Central memory CD8-positive, alpha-beta T cell (primary cell): ENCODE measurements around the gene MAP2K1.
A peak's percentile ranks its signal among the peaks of the same experiment; 100 is the strongest.

Source experiments
- ATAC-seq: fragments of 150-1000 bp; cut with Tn5 transposase; replicated peaks from 2 replicates; pipeline ENCODE4 v1.10.0; 2022; ENCODE audit warnings: mild to moderate bottlenecking, moderate FRiP score, moderate number of reproducible peaks; ENCODE audit not compliant: poor library complexity, severe bottlenecking; ENCODE audit errors: extremely low read depth
- DNase-seq, 2 donors: peaks; one replicate each; pipeline ENCODE4 v3.0.0; 2021; ENCODE audit warnings: low spot score in 2 of 2
- H3K27ac Mint-ChIP-seq: one replicate; pipeline ENCODE4 v1.8.0; 2022; ENCODE audit warnings: low read depth, mild to moderate bottlenecking, moderate library complexity, mixed read lengths
- H3K27me3 Mint-ChIP-seq: one replicate; pipeline ENCODE4 v1.8.0; 2022; ENCODE audit warnings: mixed read lengths
- H3K36me3 Mint-ChIP-seq: one replicate; pipeline ENCODE4 v1.8.0; 2022; ENCODE audit warnings: mild to moderate bottlenecking, moderate library complexity, mixed read lengths; ENCODE audit not compliant: insufficient read depth
- H3K4me1 Mint-ChIP-seq: one replicate; pipeline ENCODE4 v1.8.0; 2022; ENCODE audit warnings: mixed read lengths
- H3K4me3 Mint-ChIP-seq: one replicate; pipeline ENCODE4 v1.8.0; 2022; ENCODE audit warnings: mild to moderate bottlenecking, moderate library complexity, mixed read lengths
- H3K9me3 Mint-ChIP-seq: one replicate; pipeline ENCODE4 v1.8.0; 2022; ENCODE audit warnings: mixed read lengths

MAP2K1 gene

DNA sequence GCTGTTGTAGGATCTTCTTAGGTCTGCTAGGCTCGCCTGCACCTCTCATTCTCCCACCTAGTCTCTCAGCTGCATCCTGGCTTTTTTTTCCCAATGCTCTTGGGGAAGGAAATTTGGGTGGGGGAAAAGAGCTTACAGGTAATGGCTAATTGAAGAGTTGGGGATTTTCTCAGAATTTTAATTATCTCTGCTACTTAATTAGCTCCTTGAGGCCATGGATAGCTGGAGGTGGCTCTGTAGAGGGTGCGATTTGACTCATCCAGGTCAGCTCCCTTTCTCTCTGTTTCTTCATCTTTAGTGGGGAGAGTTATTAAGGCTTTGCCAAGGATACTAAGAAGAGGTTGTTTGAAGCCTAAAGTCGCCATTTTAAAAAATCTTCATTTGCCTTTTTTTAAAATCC is 88.3 kb downstream of the MAP2K1 start:
- ATAC-seq (no peak), DNase-seq (no peak)
- H3K27ac Mint-ChIP-seq = peak overlapping the region; percentile 92
- no peaks in the 10 kb centered on the region for H3K27me3 Mint-ChIP-seq
- no peaks in the 10 kb centered on the region for H3K9me3 Mint-ChIP-seq
- peaks cover 28% of the 10 kb centered on the region for H3K4me1 Mint-ChIP-seq
- no peak overlapping the region for H3K4me3 Mint-ChIP-seq
- peaks cover 8% of the 10 kb centered on the region for H3K36me3 Mint-ChIP-seq

DNA sequence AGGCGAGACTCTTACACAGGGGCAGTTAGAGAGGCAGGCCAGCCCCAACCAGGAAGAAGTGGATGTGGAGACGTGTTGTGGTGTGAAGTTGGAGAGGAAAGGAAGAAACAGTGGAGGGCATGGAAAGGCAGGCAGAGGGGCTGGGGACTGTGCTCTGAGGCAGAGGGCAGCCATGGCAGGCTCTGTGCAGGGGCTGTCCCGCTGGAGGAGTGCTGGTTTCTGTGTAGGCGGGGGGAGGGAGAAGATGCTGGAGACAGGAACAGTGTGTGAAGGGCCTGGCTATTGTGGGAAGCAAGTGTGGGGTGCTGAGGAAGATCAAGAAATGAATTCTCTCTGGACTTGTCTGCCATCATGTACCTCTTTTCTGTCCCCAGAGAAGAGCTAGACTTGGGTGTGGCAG is 89.8 kb downstream of the MAP2K1 start:
- Mint-ChIP-seq H3K4me3 (no peak overlapping the region), H3K27ac (peak overlapping the region; percentile 81), H3K4me1 (peaks cover 17% of the 10 kb centered on the region), H3K9me3 (no peaks in the 10 kb centered on the region), H3K27me3 (no peaks in the 10 kb centered on the region), H3K36me3 (peaks cover 6% of the 10 kb centered on the region)
- ATAC-seq (no peak), DNase-seq (no peak)

DNA sequence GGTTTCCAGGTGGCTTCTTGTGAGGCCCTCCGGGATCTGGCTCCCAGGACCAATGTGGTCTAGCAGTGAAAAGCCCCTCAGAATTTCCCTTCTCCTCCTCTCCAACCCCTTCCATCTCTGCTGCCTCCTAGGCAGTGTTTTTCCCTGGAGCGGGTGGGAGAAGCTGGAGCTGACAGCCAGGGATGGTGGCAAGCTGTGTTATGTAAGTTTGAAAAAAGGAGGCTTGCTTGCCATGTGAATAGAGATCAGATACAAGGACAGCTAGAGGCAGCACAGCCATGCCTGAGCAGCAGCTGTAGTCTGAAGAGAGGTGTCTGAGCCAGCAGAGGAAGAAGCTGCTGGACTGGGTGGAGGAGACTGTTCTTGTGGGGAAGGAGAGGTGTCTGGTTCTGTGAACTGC is 90.3 kb downstream of the MAP2K1 start:
- peaks cover 15% of the 10 kb centered on the region for H3K4me1 Mint-ChIP-seq
- H3K27ac Mint-ChIP-seq = peak overlapping the region; percentile 81
- H3K27me3 Mint-ChIP-seq = no peaks in the 10 kb centered on the region
- peaks cover 5% of the 10 kb centered on the region for H3K36me3 Mint-ChIP-seq
- no peak overlapping the region for H3K4me3 Mint-ChIP-seq
- no peak for ATAC-seq
- no peaks in the 10 kb centered on the region for H3K9me3 Mint-ChIP-seq
- no peak for DNase-seq

DNA sequence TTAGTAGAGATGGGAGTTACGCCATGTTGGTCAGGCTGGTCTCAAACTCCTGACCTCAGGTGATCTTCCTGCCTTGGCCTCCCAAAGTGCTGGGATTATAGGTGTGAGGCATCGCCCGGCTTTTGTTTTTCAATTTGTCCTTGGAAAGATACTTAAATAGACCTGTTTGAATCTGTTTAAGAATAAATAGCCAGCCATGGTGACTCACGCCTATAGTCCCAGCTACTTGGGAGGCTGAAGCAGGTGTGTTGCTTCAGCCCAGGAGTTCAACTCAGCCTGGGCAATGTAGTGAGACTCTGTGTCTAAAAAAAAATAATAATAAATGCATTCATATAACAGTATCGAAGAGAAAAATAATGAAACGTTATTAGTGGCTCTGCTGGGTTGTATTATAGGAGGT is 93.6 kb downstream of the MAP2K1 start:
- DNase-seq = no peak
- no peak overlapping the region for H3K4me3 Mint-ChIP-seq
- H3K27ac Mint-ChIP-seq = no peak overlapping the region
- H3K36me3 Mint-ChIP-seq = peaks cover 8% of the 10 kb centered on the region
- no peaks in the 10 kb centered on the region for H3K9me3 Mint-ChIP-seq
- no peak for ATAC-seq
- H3K4me1 Mint-ChIP-seq = peaks cover 16% of the 10 kb centered on the region
- no peaks in the 10 kb centered on the region for H3K27me3 Mint-ChIP-seq

DNA sequence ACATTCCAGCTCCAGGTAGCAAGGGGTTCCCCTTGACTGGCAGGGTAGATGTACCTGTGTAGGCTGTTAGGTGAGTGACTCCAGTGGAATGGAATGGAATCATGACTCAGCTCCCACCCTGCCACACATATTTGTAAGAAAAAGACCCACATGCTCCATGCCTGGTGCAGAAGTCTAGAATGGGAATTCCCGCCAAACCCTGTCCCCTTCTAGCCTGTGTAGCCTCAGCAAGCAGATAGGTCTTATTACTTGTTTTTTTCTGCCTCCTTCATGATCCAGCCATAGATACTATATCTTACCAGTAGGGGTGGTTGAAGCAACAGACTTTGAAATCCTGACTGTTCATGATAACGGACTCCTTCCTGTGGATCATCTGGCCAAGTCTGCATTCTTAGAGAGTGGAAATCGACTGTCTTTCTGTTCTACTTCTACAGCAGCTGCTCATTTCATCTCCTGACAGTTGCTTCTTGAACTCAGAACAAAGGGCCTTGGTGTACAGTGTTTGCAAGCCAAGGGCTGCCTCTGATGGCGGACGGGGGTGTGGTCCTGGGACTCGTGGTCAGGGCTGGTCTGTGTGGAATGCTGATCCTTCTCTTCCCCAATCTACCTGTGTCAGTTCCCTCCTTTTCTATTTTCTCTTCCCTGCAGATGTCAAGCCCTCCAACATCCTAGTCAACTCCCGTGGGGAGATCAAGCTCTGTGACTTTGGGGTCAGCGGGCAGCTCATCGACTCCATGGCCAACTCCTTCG is 94.6 kb downstream of the MAP2K1 start:
- Mint-ChIP-seq H3K27ac (peak overlapping the region; percentile 37), H3K4me1 (peaks cover 12% of the 10 kb centered on the region), H3K9me3 (no peaks in the 10 kb centered on the region), H3K36me3 (peaks cover 8% of the 10 kb centered on the region), H3K4me3 (no peak overlapping the region), H3K27me3 (no peaks in the 10 kb centered on the region)
- no peak for ATAC-seq
- no peak for DNase-seq

DNA sequence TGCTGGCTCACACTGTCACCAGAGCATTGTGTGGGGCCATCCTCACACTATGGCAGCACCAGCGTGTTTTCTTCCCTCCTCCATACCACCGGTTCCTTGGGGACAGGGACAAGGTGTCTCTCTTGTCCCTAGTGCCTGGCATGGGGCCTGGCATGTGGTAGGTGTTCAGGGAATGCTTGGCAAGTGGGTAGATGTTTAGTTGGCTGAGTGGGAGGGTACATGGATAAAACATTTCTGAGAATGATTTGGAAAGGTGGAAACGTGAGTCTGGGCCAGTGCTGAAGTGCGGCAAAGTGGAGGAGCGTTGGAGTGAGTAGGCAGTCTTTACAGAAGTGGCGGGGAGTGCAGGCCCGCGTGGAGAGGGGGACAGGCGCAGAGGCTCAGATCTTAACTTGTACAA is 95.8 kb downstream of the MAP2K1 start:
- Mint-ChIP-seq H3K27me3 (no peaks in the 10 kb centered on the region), H3K9me3 (no peaks in the 10 kb centered on the region), H3K36me3 (peaks cover 7% of the 10 kb centered on the region), H3K27ac (peak overlapping the region; percentile 37), H3K4me1 (peaks cover 10% of the 10 kb centered on the region), H3K4me3 (no peak overlapping the region)
- ATAC-seq = no peak
- no peak for DNase-seq

DNA sequence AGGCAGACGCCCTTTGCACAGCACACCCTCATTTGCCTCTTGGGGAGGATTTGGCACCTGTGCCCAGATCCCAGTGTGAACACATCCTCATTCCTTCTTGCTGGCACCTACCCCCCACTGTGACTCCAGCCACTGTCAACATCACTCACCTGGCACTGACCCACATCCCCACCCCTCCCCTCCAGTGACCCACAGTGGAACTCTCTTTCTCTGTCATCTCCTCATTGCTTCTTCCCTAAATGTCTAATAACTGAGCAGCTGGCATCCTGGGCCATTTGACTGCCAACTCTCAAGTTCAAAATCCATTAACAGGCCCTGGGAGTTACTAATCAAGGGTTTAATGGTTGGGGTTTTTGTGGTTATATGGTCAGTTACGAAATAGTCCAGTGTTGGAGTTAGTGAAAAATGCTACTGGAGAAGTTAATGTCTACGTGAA is 96.4 kb downstream of the MAP2K1 start:
- peak overlapping the region; percentile 37 for H3K27ac Mint-ChIP-seq
- peaks cover 10% of the 10 kb centered on the region for H3K4me1 Mint-ChIP-seq
- H3K9me3 Mint-ChIP-seq = no peaks in the 10 kb centered on the region
- DNase-seq (no peak), ATAC-seq (no peak)
- no peaks in the 10 kb centered on the region for H3K27me3 Mint-ChIP-seq
- H3K4me3 Mint-ChIP-seq = no peak overlapping the region
- H3K36me3 Mint-ChIP-seq = peaks cover 10% of the 10 kb centered on the region

DNA sequence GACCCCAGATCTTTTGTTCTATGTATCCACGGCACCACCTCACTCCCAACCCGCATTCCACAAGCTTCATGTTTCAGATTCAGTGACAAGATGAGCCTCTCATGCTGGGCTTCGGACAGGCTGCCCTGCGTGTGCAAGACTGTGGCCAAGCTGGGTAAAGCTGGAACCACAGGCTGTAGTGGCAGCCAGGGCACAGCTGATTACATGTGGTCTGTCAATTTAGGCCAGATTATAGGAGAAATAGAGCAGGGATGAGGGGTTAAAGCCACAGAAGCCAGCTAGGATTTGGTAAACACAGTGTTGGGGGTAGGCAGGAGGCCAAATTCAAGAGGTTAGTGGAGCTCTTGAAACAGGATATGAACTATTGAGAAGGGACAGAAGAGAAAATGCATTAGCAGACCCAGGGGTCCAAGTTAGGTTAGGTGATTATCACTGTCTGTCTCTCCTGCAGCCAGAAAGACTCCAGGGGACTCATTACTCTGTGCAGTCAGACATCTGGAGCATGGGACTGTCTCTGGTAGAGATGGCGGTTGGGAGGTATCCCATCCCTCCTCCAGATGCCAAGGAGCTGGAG is 97.9 kb downstream of the MAP2K1 start:
- no peak for DNase-seq
- ATAC-seq = no peak
- no peaks in the 10 kb centered on the region for H3K27me3 Mint-ChIP-seq
- no peak overlapping the region for H3K4me3 Mint-ChIP-seq
- H3K4me1 Mint-ChIP-seq = peaks cover 10% of the 10 kb centered on the region
- H3K36me3 Mint-ChIP-seq = peaks cover 15% of the 10 kb centered on the region
- H3K27ac Mint-ChIP-seq = peak overlapping the region; percentile 50
- H3K9me3 Mint-ChIP-seq = no peaks in the 10 kb centered on the region

DNA sequence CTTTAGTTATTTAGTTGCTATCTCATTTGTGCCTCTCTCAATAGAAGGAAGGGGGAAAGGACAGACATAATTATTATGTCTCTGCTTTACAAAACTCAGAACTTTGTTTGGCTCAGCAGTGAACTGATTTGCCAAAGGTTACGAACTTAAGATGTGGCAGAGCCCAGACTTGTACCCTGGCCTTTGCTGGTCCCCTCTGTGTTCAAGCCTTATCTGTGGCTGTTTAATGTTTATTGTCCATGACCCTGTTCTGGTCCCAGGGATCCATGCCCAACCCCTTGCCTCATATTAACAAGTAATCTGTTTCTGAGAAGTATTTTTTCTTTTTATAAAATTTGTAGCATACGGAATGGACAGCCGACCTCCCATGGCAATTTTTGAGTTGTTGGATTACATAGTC is 100.2 kb downstream of the MAP2K1 start:
- Mint-ChIP-seq H3K27me3 (no peaks in the 10 kb centered on the region), H3K27ac (peak overlapping the region; percentile 53), H3K9me3 (no peaks in the 10 kb centered on the region), H3K36me3 (peaks cover 28% of the 10 kb centered on the region), H3K4me3 (no peak overlapping the region), H3K4me1 (peaks cover 10% of the 10 kb centered on the region)
- DNase-seq (no peak), ATAC-seq (no peak)

DNA sequence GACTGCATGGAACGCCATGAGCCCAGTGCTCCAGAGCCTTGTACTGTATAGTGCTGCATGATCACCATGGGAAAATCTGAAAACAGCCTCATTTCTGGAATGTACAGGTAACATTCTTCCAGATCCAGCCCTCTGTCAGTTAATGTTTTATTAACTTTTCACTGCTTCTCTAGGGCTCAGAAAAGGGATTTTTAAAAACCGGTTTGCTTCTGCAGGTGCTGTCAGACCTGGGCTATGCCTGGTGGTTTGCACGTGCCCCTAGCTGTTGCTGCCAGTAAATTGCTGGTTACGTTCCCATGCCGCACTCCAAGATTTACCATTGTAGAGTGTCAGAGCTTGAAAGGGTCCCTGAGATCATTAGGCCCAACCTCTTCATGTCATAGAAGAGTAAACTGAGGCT is 101.8 kb downstream of the MAP2K1 start:
- DNase-seq (no peak), ATAC-seq (no peak)
- Mint-ChIP-seq H3K4me1 (peaks cover 5% of the 10 kb centered on the region), H3K27ac (no peak overlapping the region), H3K36me3 (peaks cover 34% of the 10 kb centered on the region), H3K27me3 (no peaks in the 10 kb centered on the region), H3K9me3 (no peaks in the 10 kb centered on the region), H3K4me3 (no peak overlapping the region)

DNA sequence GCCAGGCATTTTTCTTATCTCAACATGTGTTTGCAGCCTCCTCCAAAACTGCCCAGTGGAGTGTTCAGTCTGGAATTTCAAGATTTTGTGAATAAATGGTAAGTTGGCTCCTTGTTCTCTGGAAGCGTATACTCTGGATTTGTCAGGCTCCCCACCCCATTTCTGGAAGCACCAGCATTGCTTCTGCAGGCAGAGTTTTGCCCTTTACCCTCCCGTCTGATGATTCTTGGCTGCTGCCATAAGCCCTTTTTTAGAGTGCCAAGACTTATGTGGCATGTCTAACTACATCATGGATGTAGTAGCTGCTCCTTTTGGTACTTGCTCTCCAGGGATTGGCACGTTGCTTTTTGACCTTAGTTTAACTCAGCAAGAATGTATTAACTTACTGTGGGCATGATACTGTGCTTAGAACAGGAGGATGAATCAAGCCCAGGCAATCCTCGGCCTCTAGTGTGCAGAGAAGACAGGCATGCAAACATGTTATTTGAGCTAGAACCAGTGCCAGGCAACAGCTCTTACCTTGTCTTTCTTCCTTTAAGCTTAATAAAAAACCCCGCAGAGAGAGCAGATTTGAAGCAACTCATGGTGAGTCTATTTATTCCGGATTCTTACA is 102.6 kb downstream of the MAP2K1 start:
- peaks cover 5% of the 10 kb centered on the region for H3K4me1 Mint-ChIP-seq
- H3K27me3 Mint-ChIP-seq = no peaks in the 10 kb centered on the region
- no peaks in the 10 kb centered on the region for H3K9me3 Mint-ChIP-seq
- DNase-seq (no peak), ATAC-seq (no peak)
- H3K27ac Mint-ChIP-seq = no peak overlapping the region
- H3K36me3 Mint-ChIP-seq = peaks cover 39% of the 10 kb centered on the region
- no peak overlapping the region for H3K4me3 Mint-ChIP-seq

DNA sequence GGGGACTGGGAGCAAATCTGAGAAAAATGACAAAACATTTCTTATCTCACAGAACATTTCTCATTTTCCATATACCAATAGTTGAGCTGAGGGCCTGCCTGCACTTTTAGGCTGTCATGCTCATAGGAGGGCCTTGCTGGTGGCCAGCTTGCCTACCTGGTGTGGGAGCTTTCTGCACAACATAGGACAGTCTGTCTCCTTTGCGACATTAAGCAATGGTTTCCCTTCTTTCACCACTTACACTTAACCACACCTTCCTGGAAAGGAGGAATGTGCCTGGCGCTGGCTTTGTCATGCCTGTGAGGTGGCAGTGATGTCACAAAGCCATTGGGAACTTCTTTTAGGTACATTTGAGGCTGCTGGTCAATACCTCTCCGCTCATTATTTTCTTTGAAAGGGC is 105.1 kb downstream of the MAP2K1 start:
- no peak for DNase-seq
- ATAC-seq = no peak
- H3K4me3 Mint-ChIP-seq = no peak overlapping the region
- H3K27ac Mint-ChIP-seq = no peak overlapping the region
- H3K36me3 Mint-ChIP-seq = peaks cover 48% of the 10 kb centered on the region
- H3K9me3 Mint-ChIP-seq = no peaks in the 10 kb centered on the region
- peaks cover 8% of the 10 kb centered on the region for H3K4me1 Mint-ChIP-seq
- H3K27me3 Mint-ChIP-seq = no peaks in the 10 kb centered on the region

DNA sequence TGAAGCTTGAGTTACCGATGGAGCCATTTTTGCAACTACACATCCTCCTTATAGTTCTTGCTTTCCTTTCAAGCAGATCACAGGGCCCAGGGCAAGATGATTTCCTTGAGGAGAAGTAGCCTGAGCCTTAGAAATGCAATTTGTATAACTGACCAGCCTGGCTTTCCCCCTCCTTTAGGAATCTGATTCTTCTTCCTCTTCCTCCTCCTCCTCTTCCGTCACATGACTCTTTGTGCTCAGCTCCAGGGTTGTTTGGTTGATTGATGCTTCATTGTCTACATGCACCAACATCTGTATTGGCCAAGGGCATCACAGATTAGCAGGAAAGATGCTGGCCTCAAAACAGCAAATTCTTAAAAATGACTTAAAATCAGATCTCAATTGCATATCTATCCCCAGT is 107.5 kb downstream of the MAP2K1 start:
- DNase-seq (no peak), ATAC-seq (no peak)
- Mint-ChIP-seq H3K27me3 (no peaks in the 10 kb centered on the region), H3K9me3 (no peaks in the 10 kb centered on the region), H3K4me1 (peaks cover 22% of the 10 kb centered on the region), H3K27ac (no peak overlapping the region), H3K4me3 (no peak overlapping the region), H3K36me3 (peaks cover 63% of the 10 kb centered on the region)
